ENCODE measurements around the gene CDKAL1.

CDKAL1 gene

DNA sequence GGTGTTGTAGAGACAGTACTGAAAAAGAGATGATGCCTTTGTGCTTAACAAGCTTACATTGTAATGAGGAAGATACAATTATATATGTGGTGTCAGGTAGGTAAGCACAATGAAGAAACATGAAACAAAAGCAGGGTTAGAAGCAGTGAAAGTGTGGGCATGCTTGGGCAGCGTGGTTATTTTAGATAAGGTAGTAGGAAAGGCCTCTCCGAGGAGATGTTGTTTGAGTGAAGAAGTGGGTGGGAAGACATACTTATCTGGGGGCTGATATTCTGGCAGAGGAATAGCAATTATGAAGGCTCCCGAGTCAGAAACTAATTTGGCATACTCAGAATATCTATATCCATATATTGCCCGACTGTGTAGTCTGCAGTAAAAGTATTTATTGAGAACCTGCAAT is 4.7 kb downstream of the CDKAL1 start:
- no peak for DNase-seq (ENCODE audit: low read depth in 1 of 2, low spot score in 1 of 2)
- TF ChIP-seq POLR2AphosphoS5 (IDR thresholded peaks at IDR 0.05; ENCODE audit: low read depth) (no peak), SPI1 (IDR thresholded peaks at IDR 0.05; ENCODE audit: borderline replicate concordance, low read depth) (no peak), GABPA (IDR thresholded peaks at IDR 0.05; ENCODE audit: low read depth) (no peak)
- TF ChIP-seq, protein P1, sequence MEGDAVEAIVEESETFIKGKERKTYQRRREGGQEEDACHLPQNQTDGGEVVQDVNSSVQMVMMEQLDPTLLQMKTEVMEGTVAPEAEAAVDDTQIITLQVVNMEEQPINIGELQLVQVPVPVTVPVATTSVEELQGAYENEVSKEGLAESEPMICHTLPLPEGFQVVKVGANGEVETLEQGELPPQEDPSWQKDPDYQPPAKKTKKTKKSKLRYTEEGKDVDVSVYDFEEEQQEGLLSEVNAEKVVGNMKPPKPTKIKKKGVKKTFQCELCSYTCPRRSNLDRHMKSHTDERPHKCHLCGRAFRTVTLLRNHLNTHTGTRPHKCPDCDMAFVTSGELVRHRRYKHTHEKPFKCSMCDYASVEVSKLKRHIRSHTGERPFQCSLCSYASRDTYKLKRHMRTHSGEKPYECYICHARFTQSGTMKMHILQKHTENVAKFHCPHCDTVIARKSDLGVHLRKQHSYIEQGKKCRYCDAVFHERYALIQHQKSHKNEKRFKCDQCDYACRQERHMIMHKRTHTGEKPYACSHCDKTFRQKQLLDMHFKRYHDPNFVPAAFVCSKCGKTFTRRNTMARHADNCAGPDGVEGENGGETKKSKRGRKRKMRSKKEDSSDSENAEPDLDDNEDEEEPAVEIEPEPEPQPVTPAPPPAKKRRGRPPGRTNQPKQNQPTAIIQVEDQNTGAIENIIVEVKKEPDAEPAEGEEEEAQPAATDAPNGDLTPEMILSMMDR (IDR thresholded peaks at IDR 0.05; ENCODE audit: insufficient read depth, low read length), result no peak
- TF ChIP-seq, protein P2, sequence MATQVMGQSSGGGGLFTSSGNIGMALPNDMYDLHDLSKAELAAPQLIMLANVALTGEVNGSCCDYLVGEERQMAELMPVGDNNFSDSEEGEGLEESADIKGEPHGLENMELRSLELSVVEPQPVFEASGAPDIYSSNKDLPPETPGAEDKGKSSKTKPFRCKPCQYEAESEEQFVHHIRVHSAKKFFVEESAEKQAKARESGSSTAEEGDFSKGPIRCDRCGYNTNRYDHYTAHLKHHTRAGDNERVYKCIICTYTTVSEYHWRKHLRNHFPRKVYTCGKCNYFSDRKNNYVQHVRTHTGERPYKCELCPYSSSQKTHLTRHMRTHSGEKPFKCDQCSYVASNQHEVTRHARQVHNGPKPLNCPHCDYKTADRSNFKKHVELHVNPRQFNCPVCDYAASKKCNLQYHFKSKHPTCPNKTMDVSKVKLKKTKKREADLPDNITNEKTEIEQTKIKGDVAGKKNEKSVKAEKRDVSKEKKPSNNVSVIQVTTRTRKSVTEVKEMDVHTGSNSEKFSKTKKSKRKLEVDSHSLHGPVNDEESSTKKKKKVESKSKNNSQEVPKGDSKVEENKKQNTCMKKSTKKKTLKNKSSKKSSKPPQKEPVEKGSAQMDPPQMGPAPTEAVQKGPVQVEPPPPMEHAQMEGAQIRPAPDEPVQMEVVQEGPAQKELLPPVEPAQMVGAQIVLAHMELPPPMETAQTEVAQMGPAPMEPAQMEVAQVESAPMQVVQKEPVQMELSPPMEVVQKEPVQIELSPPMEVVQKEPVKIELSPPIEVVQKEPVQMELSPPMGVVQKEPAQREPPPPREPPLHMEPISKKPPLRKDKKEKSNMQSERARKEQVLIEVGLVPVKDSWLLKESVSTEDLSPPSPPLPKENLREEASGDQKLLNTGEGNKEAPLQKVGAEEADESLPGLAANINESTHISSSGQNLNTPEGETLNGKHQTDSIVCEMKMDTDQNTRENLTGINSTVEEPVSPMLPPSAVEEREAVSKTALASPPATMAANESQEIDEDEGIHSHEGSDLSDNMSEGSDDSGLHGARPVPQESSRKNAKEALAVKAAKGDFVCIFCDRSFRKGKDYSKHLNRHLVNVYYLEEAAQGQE (IDR thresholded peaks at IDR 0.05; ENCODE audit: insufficient replicate concordance, low read depth), result no peak
- H3K27ac ChIP-seq (replicated peaks), result no peak overlapping the region

DNA sequence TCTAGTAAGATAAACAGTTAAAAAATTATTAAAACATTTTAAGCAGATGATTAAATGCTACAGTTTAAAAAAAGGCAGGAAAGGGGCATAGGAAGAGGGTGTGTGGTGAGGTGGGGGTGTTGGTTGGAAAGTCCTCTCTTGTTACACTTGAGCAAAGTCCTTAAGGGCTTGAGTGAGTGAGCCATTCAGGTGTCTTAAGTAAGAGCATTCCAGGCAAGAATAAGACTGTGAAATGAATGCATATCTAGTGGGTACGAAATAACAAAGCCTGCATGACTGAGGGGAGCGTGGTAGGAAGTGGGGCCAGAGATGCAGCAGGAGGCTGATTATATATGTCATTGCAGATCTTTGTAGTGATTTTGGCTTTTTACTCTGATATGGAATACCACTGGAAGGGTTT is 5.1 kb downstream of the CDKAL1 start:
- no peaks in the 10 kb centered on the region for H3K27me3 ChIP-seq (ENCODE audit: insufficient read depth, poor library complexity, severe bottlenecking)
- no peak overlapping the region for H3K27ac ChIP-seq (replicated peaks)
- H3K4me3 ChIP-seq (replicated peaks; ENCODE audit: insufficient read depth, low read length), result no peak overlapping the region
- TF ChIP-seq GABPA (IDR thresholded peaks at IDR 0.05; ENCODE audit: low read depth) (no peak), POLR2AphosphoS5 (IDR thresholded peaks at IDR 0.05; ENCODE audit: low read depth) (no peak), SPI1 (IDR thresholded peaks at IDR 0.05; ENCODE audit: borderline replicate concordance, low read depth) (no peak)
- TF ChIP-seq, protein P1 (IDR thresholded peaks at IDR 0.05; ENCODE audit: insufficient read depth, low read length), result no peak
- TF ChIP-seq, protein P2 (IDR thresholded peaks at IDR 0.05; ENCODE audit: insufficient replicate concordance, low read depth), result no peak
- no peak for DNase-seq (ENCODE audit: low read depth in 1 of 2, low spot score in 1 of 2)

More for the DNA sequence above, 4.7 kb downstream of the CDKAL1 start:
- no peaks in the 10 kb centered on the region for H3K27me3 ChIP-seq (ENCODE audit: insufficient read depth, poor library complexity, severe bottlenecking)
- no peak overlapping the region for H3K4me3 ChIP-seq (replicated peaks; ENCODE audit: insufficient read depth, low read length)

DNA sequence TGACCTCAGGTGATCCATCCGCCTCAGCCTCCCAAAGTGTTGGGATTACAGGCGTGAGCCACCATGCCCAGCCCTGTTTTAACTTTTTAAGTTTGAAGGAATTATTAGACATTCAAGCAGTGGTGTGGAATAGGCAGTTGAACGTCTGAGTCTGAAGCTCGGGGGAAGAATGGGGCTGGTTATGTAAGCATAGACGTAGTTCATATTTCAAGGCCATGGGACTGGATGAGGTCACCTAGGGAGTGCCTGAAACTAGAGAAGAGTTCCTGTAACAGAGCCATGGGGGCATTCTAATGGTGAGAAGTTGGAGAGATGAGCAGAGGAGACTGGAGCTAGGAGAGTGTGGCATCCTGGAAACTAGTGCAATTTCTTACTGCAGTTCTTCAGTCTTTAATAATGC is 6.4 kb downstream of the CDKAL1 start:
- DNase-seq (ENCODE audit: low read depth in 1 of 2, low spot score in 1 of 2), result no peak
- H3K4me3 ChIP-seq (replicated peaks; ENCODE audit: insufficient read depth, low read length), result no peak overlapping the region
- H3K27me3 ChIP-seq (ENCODE audit: insufficient read depth, poor library complexity, severe bottlenecking), result no peaks in the 10 kb centered on the region
- no peak overlapping the region for H3K27ac ChIP-seq (replicated peaks)
- no peak for TF ChIP-seq POLR2AphosphoS5 (IDR thresholded peaks at IDR 0.05; ENCODE audit: low read depth)
- TF ChIP-seq SPI1 (IDR thresholded peaks at IDR 0.05; ENCODE audit: borderline replicate concordance, low read depth), result no peak
- TF ChIP-seq, protein P1 (IDR thresholded peaks at IDR 0.05; ENCODE audit: insufficient read depth, low read length), result no peak
- TF ChIP-seq, protein P2 (IDR thresholded peaks at IDR 0.05; ENCODE audit: insufficient replicate concordance, low read depth), result no peak
- no peak for TF ChIP-seq GABPA (IDR thresholded peaks at IDR 0.05; ENCODE audit: low read depth)
